Trophoblast cell (in vitro differentiated cells and primary cell): ENCODE results near the gene AMBP.

Source experiments
- DNase-seq, 2 donors: peaks; one replicate each; pipeline ENCODE4 v3.0.0-alpha.2; 2016
- H2AFZ ChIP-seq: 2 replicates; pipeline ENCODE4 v1.6.1; 2013; ENCODE audit warnings: low read length, moderate library complexity, mild to moderate bottlenecking; ENCODE audit not compliant: insufficient read depth, poor library complexity
- H2AK5ac ChIP-seq: 2 replicates; pipeline ENCODE4 v1.6.1; 2013; ENCODE audit warnings: mild to moderate bottlenecking, low read length
- H2BK120ac ChIP-seq: 2 replicates; pipeline ENCODE4 v1.6.1; 2013; ENCODE audit warnings: low read length, mild to moderate bottlenecking, moderate library complexity; ENCODE audit not compliant: insufficient read depth, poor library complexity
- H2BK12ac ChIP-seq: 2 replicates; pipeline ENCODE4 v1.6.1; 2013; ENCODE audit warnings: mild to moderate bottlenecking, low read length, moderate library complexity
- H2BK5ac ChIP-seq: 2 replicates; pipeline ENCODE4 v1.6.1; 2013; ENCODE audit warnings: low read length, low read depth, moderate library complexity, mild to moderate bottlenecking; ENCODE audit not compliant: poor library complexity
- H3K14ac ChIP-seq: 2 replicates; pipeline ENCODE4 v1.6.1; 2013; ENCODE audit warnings: mild to moderate bottlenecking, low read length
- H3K18ac ChIP-seq: 2 replicates; pipeline ENCODE4 v1.6.1; 2013; ENCODE audit warnings: mild to moderate bottlenecking, low read length
- H3K23ac ChIP-seq: 2 replicates; pipeline ENCODE4 v1.6.1; 2013; ENCODE audit warnings: low read length
- H3K27ac ChIP-seq: 2 replicates; pipeline ENCODE4 v1.5.1; 2013; ENCODE audit warnings: low read depth, mild to moderate bottlenecking, inconsistent platforms, low read length, moderate library complexity
- H3K27me3 ChIP-seq: 2 replicates; pipeline ENCODE4 v1.6.1; 2013; ENCODE audit warnings: inconsistent platforms, mild to moderate bottlenecking, low read length, moderate library complexity; ENCODE audit not compliant: insufficient read depth
- H3K36me3 ChIP-seq, 2 experiments: 1 replicate in 1 of 2; 2 replicates in 1 of 2; pipeline ENCODE4 v1.6.1; 2013; ENCODE audit warnings: low read length in 2 of 2, mild to moderate bottlenecking in 2 of 2, moderate library complexity in 1 of 2; ENCODE audit not compliant: insufficient read depth in 2 of 2, control insufficient read depth in 1 of 2
- H3K4ac ChIP-seq: 2 replicates; pipeline ENCODE4 v1.6.1; 2013; ENCODE audit warnings: low read depth, mild to moderate bottlenecking, low read length, moderate library complexity
- H3K4me1 ChIP-seq, 2 experiments: 1 replicate in 1 of 2; 2 replicates in 1 of 2; pipeline ENCODE4 v1.6.1; 2013; ENCODE audit warnings: low read length in 2 of 2, mild to moderate bottlenecking in 2 of 2, moderate library complexity in 1 of 2; ENCODE audit not compliant: insufficient read depth in 2 of 2, control insufficient read depth in 1 of 2
- H3K4me2 ChIP-seq: 2 replicates; pipeline ENCODE4 v1.6.1; 2013; ENCODE audit warnings: inconsistent platforms, mild to moderate bottlenecking, low read length, moderate library complexity
- H3K4me3 ChIP-seq: 2 replicates; pipeline ENCODE4 v1.5.1; 2013; ENCODE audit warnings: mild to moderate bottlenecking, low read depth, low read length, inconsistent platforms
- H3K79me1 ChIP-seq: one replicate; pipeline ENCODE4 v1.6.1; 2013; ENCODE audit warnings: low read length
- H3K79me2 ChIP-seq: 2 replicates; pipeline ENCODE4 v1.6.1; 2013; ENCODE audit warnings: low read length, mild to moderate bottlenecking; ENCODE audit not compliant: control insufficient read depth, insufficient read depth, poor library complexity
- H3K9ac ChIP-seq: 2 replicates; pipeline ENCODE4 v1.6.1; 2013; ENCODE audit warnings: mild to moderate bottlenecking, low read length
- H3K9me3 ChIP-seq: 2 replicates; pipeline ENCODE4 v1.6.1; 2013; ENCODE audit warnings: low read depth, mild to moderate bottlenecking, control low read depth, inconsistent platforms, low read length; ENCODE audit not compliant: insufficient read depth
- H4K12ac ChIP-seq: 2 replicates; pipeline ENCODE4 v1.6.1; 2013; ENCODE audit warnings: low read depth, mild to moderate bottlenecking, low read length, moderate library complexity
- H4K8ac ChIP-seq: 2 replicates; pipeline ENCODE4 v1.6.1; 2013; ENCODE audit warnings: low read depth, mild to moderate bottlenecking, low read length, moderate library complexity
- H4K91ac ChIP-seq: one replicate; pipeline ENCODE4 v1.6.1; 2013; ENCODE audit warnings: low read depth, mild to moderate bottlenecking, low read length, moderate library complexity
- WGBS: extraction: QIAGEN DNeasy Blood & Tissue Kit; methylation state at CpG from one replicate; pipeline ENCODE4 v1.1.7; 2013; ENCODE audit warnings: missing lambda C conversion rate; ENCODE audit not compliant: insufficient read length, insufficient coverage; ENCODE audit errors: extremely low coverage; 5-methylcytosine and 5-hydroxymethylcytosine counted together

AMBP gene

DNA sequence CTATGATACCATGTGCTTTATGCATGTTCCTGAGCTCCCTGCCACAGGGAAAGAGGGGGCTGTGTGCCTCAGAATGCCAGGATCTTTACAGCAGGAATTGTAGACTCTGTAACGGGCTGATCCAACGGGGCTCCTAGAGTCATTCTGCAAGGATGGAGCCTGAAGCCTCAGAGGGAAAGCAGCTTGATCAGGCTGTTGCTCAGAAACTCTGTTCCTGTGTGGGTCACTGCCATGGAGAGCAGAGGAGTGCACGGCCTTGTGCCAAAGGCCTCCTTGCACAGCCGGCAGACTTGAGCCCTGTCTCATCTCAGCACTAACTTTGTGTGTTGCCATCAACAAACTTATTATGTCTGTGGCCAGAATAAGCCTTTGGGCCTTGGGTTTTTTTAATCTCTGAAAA, 51.8 kb downstream of the AMBP start:
- Histone ChIP-seq H3K14ac (no peak overlapping the region), H3K36me3 (peaks cover 2 to 10% of the 10 kb centered on the region in 2 experiments), H2BK12ac (no peak overlapping the region), H3K23ac (no peak overlapping the region), H2BK120ac (no peak overlapping the region), H3K4me2 (no peak overlapping the region), H4K8ac (no peak overlapping the region), H3K18ac (no peak overlapping the region), H3K9me3 (no peaks in the 10 kb centered on the region), H4K12ac (no peak overlapping the region), H2AFZ (no peak overlapping the region), H3K79me1 (no peaks in the 10 kb centered on the region), H4K91ac (no peak overlapping the region), H3K27me3 (no peaks in the 10 kb centered on the region), H3K79me2 (no peaks in the 10 kb centered on the region), H3K4me3 (no peak overlapping the region), H2AK5ac (no peak overlapping the region), H3K9ac (no peak overlapping the region), H3K4ac (no peak overlapping the region), H2BK5ac (no peak overlapping the region), H3K4me1 (peaks cover 0 to 5% of the 10 kb centered on the region in 2 experiments), H3K27ac (no peak overlapping the region)
- WGBS: no CpG with 5 or more reads among the region's 4 CpGs
- no peak for DNase-seq

GRCh38 chr9:114025760-114026159, 52.3 kb downstream of the AMBP start:
- whole genome bisulfite sequencing: no CpG with 5 or more reads among the region's 5 CpGs
- H3K9ac ChIP-seq: no peak overlapping the region
- H2BK5ac ChIP-seq: no peak overlapping the region
- H3K4me1 ChIP-seq: peaks cover 0 to 5% of the 10 kb centered on the region in 2 experiments
- no peak overlapping the region for H2AK5ac ChIP-seq
- no peak overlapping the region for H2AFZ ChIP-seq
- H3K9me3 ChIP-seq: no peaks in the 10 kb centered on the region
- H3K4ac ChIP-seq: no peak overlapping the region
- H3K23ac ChIP-seq: no peak overlapping the region
- no peak overlapping the region for H3K4me3 ChIP-seq
- no peaks in the 10 kb centered on the region for H3K79me1 ChIP-seq
- H3K27me3 ChIP-seq: no peaks in the 10 kb centered on the region
- H2BK120ac ChIP-seq: no peak overlapping the region
- H4K8ac ChIP-seq: no peak overlapping the region
- no peak overlapping the region for H3K14ac ChIP-seq
- no peak overlapping the region for H4K12ac ChIP-seq
- H3K36me3 ChIP-seq: peaks cover 2 to 10% of the 10 kb centered on the region in 2 experiments
- H3K79me2 ChIP-seq: no peaks in the 10 kb centered on the region
- no peak overlapping the region for H3K4me2 ChIP-seq
- no peak overlapping the region for H3K18ac ChIP-seq
- no peak overlapping the region for H4K91ac ChIP-seq
- no peak overlapping the region for H2BK12ac ChIP-seq
- no peak overlapping the region for H3K27ac ChIP-seq
- DNase-seq: no peak

DNA sequence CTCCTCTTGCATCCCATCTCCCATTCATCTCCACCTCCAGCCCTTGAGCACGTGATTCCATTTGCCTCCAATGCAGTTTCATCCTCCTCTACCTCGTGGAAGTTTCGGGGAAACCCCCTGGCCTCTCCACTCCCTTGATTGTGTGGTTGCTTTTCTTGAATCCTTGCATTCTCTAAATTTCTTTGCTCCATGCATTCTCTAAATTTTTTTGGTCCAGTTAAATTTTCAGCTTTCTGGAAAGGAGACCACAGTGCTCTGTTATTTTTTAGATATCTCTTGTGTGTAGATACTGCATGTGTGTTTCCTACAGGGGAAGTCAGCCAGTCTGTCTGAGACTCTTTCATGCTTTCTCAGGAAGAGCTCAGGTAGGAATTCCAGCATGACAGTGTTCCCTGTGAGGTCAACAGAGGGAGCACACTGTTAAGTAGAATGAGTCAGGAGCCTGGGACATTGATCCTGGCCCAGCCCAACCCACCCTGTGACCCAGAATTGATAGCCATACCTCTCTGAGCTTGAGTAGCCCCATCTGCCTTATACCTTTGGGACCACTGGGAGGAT, 52.8 kb downstream of the AMBP start:
- H3K14ac ChIP-seq: no peak overlapping the region
- no peaks in the 10 kb centered on the region for H3K9me3 ChIP-seq
- no peak overlapping the region for H2AK5ac ChIP-seq
- no peak overlapping the region for H3K4me2 ChIP-seq
- no CpG with 5 or more reads among the region's 3 CpGs for WGBS
- H3K4ac ChIP-seq: no peak overlapping the region
- H4K12ac ChIP-seq: no peak overlapping the region
- no peak overlapping the region for H2BK120ac ChIP-seq
- no peaks in the 10 kb centered on the region for H3K79me1 ChIP-seq
- no peaks in the 10 kb centered on the region for H3K27me3 ChIP-seq
- no peak overlapping the region for H4K8ac ChIP-seq
- peak in 1 of 2 donors; percentile 15 for DNase-seq
- no peak overlapping the region for H4K91ac ChIP-seq
- H3K18ac ChIP-seq: no peak overlapping the region
- H3K23ac ChIP-seq: no peak overlapping the region
- peaks cover 0 to 5% of the 10 kb centered on the region in 2 experiments for H3K4me1 ChIP-seq
- H2AFZ ChIP-seq: no peak overlapping the region
- peaks cover 2 to 8% of the 10 kb centered on the region in 2 experiments for H3K36me3 ChIP-seq
- no peak overlapping the region for H2BK5ac ChIP-seq
- H3K4me3 ChIP-seq: no peak overlapping the region
- H3K79me2 ChIP-seq: no peaks in the 10 kb centered on the region
- H3K27ac ChIP-seq: no peak overlapping the region
- H3K9ac ChIP-seq: no peak overlapping the region
- no peak overlapping the region for H2BK12ac ChIP-seq

- Histone ChIP-seq H4K8ac (no peak overlapping the region), H3K27me3 (no peaks in the 10 kb centered on the region), H3K4ac (no peak overlapping the region), H3K79me2 (no peaks in the 10 kb centered on the region), H2BK12ac (no peak overlapping the region), H3K27ac (no peak overlapping the region), H4K91ac (no peak overlapping the region), H3K36me3 (peaks cover 2 to 8% of the 10 kb centered on the region in 2 experiments), H2BK120ac (no peak overlapping the region), H3K4me1 (peaks cover 0 to 5% of the 10 kb centered on the region in 2 experiments), H2AFZ (no peak overlapping the region), H3K79me1 (no peaks in the 10 kb centered on the region), H3K14ac (no peak overlapping the region), H3K9me3 (no peaks in the 10 kb centered on the region), H2AK5ac (no peak overlapping the region), H3K18ac (no peak overlapping the region), H3K9ac (no peak overlapping the region), H4K12ac (no peak overlapping the region), H3K4me3 (no peak overlapping the region), H3K4me2 (no peak overlapping the region), H3K23ac (no peak overlapping the region), H2BK5ac (no peak overlapping the region)
- no peak for DNase-seq
- no CpG with 5 or more reads among the region's 1 CpG for WGBS
Observed at GRCh38 chr9:114023961-114024360, 54.1 kb downstream of the AMBP start.
